ENCODE measurements around the gene CYP4B1.

The CYP4B1 gene

DNA sequence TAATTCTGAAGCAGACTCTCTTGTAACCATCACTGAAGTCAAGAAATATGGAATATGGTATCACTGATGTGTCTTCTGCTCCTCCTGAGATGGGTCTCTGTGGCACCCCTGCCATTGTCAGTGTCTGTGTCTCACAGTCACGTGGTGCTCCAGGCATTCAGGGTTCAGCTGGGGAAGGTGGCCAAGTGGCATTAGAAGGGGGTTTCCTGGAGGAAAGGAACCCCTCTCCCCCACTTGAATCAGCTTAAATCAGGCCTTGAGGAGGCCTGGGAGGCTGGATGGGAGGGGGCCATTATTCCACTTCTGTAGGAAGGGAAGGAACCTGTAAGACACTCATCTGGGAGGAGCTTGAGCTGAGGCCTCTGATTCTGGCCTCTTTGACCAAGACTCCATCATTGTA lies 20.5 kb downstream of the CYP4B1 start:
- TF ChIP-seq EZH2phosphoT487 (IDR thresholded peaks at IDR 0.05; ENCODE audit: low read depth) = no peak
- TF ChIP-seq, protein P1, sequence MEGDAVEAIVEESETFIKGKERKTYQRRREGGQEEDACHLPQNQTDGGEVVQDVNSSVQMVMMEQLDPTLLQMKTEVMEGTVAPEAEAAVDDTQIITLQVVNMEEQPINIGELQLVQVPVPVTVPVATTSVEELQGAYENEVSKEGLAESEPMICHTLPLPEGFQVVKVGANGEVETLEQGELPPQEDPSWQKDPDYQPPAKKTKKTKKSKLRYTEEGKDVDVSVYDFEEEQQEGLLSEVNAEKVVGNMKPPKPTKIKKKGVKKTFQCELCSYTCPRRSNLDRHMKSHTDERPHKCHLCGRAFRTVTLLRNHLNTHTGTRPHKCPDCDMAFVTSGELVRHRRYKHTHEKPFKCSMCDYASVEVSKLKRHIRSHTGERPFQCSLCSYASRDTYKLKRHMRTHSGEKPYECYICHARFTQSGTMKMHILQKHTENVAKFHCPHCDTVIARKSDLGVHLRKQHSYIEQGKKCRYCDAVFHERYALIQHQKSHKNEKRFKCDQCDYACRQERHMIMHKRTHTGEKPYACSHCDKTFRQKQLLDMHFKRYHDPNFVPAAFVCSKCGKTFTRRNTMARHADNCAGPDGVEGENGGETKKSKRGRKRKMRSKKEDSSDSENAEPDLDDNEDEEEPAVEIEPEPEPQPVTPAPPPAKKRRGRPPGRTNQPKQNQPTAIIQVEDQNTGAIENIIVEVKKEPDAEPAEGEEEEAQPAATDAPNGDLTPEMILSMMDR (IDR thresholded peaks at IDR 0.05; ENCODE audit: low read depth, low read length) = no peak
- no peaks in the 10 kb centered on the region for H4K20me1 ChIP-seq (ENCODE audit: insufficient read depth, low read length)
- H3K9me3 ChIP-seq (ENCODE audit: insufficient read depth, low read length) = no peaks in the 10 kb centered on the region
- no peak overlapping the region for H3K4me2 ChIP-seq (ENCODE audit: low read length)
- H3K27ac ChIP-seq (ENCODE audit: low read length) = no peak overlapping the region
- no peaks in the 10 kb centered on the region for H3K36me3 ChIP-seq (replicated peaks; ENCODE audit: low read depth, low read length)
- no peaks in the 10 kb centered on the region for H3K27me3 ChIP-seq (ENCODE audit: low read depth, low read length)
- no peaks in the 10 kb centered on the region for H3K79me2 ChIP-seq (ENCODE audit: low read length)
- no peak overlapping the region for H2AFZ ChIP-seq (ENCODE audit: low read depth, low read length)
- no peak overlapping the region for H3K9ac ChIP-seq (ENCODE audit: low read length)
- H3K4me1 ChIP-seq (ENCODE audit: low read length) = no peaks in the 10 kb centered on the region
- no peak overlapping the region for H3K4me3 ChIP-seq (ENCODE audit: low read length)

DNA sequence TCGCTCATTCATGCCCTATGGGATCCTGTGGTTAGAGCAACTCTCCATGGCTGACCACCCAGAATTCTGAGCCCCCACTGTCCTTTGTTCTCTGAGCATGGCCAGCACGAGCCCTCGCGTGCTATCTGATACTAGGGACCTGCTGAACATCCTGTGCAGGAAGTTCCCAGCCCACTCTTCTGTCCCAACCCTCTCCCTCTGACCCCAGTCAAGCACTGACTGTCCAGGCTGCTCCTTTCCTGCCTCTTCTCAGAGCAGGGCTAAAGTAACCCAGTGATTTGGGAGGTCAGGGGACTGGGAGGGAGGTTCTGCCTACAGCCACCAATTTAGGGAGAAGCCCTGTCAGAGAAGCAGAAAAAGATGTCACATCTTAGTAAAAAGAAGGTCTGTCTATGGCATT lies 21.2 kb downstream of the CYP4B1 start:
- H3K27me3 ChIP-seq (ENCODE audit: low read depth, low read length) = no peaks in the 10 kb centered on the region
- no peaks in the 10 kb centered on the region for H3K9me3 ChIP-seq (ENCODE audit: insufficient read depth, low read length)
- H2AFZ ChIP-seq (ENCODE audit: low read depth, low read length) = no peak overlapping the region
- no peak overlapping the region for H3K27ac ChIP-seq (ENCODE audit: low read length)
- H3K36me3 ChIP-seq (replicated peaks; ENCODE audit: low read depth, low read length) = no peaks in the 10 kb centered on the region
- H3K4me3 ChIP-seq (ENCODE audit: low read length) = no peak overlapping the region
- no peak overlapping the region for H3K9ac ChIP-seq (ENCODE audit: low read length)
- no peaks in the 10 kb centered on the region for H3K79me2 ChIP-seq (ENCODE audit: low read length)
- TF ChIP-seq EZH2phosphoT487 (IDR thresholded peaks at IDR 0.05; ENCODE audit: low read depth) = no peak
- TF ChIP-seq, protein P1 (IDR thresholded peaks at IDR 0.05; ENCODE audit: low read depth, low read length) = no peak
- no peak overlapping the region for H3K4me2 ChIP-seq (ENCODE audit: low read length)
- H4K20me1 ChIP-seq (ENCODE audit: insufficient read depth, low read length) = no peaks in the 10 kb centered on the region
- no peaks in the 10 kb centered on the region for H3K4me1 ChIP-seq (ENCODE audit: low read length)

DNA sequence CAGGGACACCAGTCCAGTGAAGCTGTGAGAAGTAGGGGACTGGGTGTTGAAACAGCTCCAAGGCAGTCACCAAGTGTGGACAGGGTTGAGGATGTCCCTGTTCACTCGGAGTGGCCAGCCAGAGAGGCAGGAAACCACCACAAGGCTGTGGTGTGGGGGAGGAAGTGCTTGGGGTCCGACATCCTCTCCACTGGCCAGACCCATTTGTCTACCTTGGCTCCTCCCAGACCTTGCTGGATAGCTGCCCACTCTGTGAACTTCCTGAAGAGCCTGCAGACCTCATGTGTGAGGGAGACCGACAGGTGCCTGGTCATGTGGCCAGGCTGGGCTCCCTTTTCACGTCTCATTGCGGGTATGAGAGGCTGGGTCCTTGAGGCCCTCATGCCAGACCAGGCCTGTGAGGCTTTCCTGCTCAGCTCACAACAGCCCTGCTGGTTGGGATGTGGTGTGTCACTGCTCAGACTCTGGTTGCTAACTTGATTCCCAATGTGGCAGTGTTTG lies 21.8 kb downstream of the CYP4B1 start:
- H3K27me3 ChIP-seq (ENCODE audit: low read depth, low read length) = no peaks in the 10 kb centered on the region
- H4K20me1 ChIP-seq (ENCODE audit: insufficient read depth, low read length) = no peaks in the 10 kb centered on the region

DNA sequence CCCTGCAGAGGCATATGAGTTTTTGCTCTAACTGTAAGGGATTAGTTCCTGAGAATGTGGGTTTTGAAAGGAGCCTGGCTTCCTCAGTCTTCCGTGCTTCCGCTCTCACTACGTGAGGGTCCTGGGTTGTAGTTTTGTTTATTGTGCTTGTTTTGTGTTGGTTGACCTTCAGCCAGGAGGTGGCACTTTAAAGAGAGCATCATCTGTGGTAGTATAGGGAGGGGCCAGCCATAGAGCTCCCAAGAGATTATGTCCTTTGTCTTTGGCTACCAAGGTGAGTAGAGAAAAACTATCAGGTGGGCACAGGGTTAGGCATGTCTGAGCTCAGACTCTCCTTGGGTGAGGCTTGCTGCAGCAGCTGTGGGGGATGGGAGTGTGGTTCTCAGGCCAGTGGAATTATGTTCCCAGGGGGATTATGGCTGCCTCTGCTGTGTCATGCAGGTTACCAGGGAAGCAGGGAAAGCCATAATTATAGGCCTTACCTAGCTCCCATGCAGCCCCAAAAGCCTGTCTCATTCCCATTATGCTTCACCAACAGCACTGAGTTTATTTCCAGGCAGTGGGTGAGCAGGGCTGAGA lies 23.5 kb downstream of the CYP4B1 start:
- Histone ChIP-seq H3K36me3 (replicated peaks; ENCODE audit: low read depth, low read length) (no peaks in the 10 kb centered on the region), H3K4me2 (ENCODE audit: low read length) (no peak overlapping the region), H3K27me3 (ENCODE audit: low read depth, low read length) (no peaks in the 10 kb centered on the region), H3K9me3 (ENCODE audit: insufficient read depth, low read length) (no peaks in the 10 kb centered on the region), H4K20me1 (ENCODE audit: insufficient read depth, low read length) (no peaks in the 10 kb centered on the region), H3K9ac (ENCODE audit: low read length) (no peak overlapping the region), H3K79me2 (ENCODE audit: low read length) (no peaks in the 10 kb centered on the region), H3K4me3 (ENCODE audit: low read length) (no peak overlapping the region), H3K27ac (ENCODE audit: low read length) (no peak overlapping the region), H2AFZ (ENCODE audit: low read depth, low read length) (no peak overlapping the region), H3K4me1 (ENCODE audit: low read length) (no peaks in the 10 kb centered on the region)
- TF ChIP-seq, protein P1 (IDR thresholded peaks at IDR 0.05; ENCODE audit: low read depth, low read length) = no peak
- TF ChIP-seq EZH2phosphoT487 (IDR thresholded peaks at IDR 0.05; ENCODE audit: low read depth) = no peak

More for the DNA sequence above, 21.8 kb downstream of the CYP4B1 start:
- Histone ChIP-seq H3K79me2 (ENCODE audit: low read length) (no peaks in the 10 kb centered on the region), H2AFZ (ENCODE audit: low read depth, low read length) (no peak overlapping the region), H3K9ac (ENCODE audit: low read length) (no peak overlapping the region), H3K27ac (ENCODE audit: low read length) (no peak overlapping the region), H3K9me3 (ENCODE audit: insufficient read depth, low read length) (no peaks in the 10 kb centered on the region), H3K4me1 (ENCODE audit: low read length) (no peaks in the 10 kb centered on the region), H3K4me2 (ENCODE audit: low read length) (no peak overlapping the region), H3K36me3 (replicated peaks; ENCODE audit: low read depth, low read length) (no peaks in the 10 kb centered on the region), H3K4me3 (ENCODE audit: low read length) (no peak overlapping the region)
- no peak for TF ChIP-seq EZH2phosphoT487 (IDR thresholded peaks at IDR 0.05; ENCODE audit: low read depth)
- TF ChIP-seq, protein P1 (IDR thresholded peaks at IDR 0.05; ENCODE audit: low read depth, low read length) = no peak
